Endothelial cell of umbilical vein (primary cell): ENCODE results near the gene SYNE3. TPM values are rescaled to one million over a fixed set of nuclear protein-coding genes. Genes with fewer than 3 reads are reported as not detected.

Experiments used
- Bru-seq: library from RNA; stranded (reverse); fragments of 400-500 nt; gene quantifications from one replicate; lab custom pipeline; 2021; lab: Mats Ljungman, UMichigan
- BruChase-seq, 2 experiments: library from RNA; stranded (reverse); fragments of 400-500 nt; gene quantifications; one replicate each; lab custom pipeline; 2021; lab: Mats Ljungman, UMichigan
- BruUV-seq: library from RNA; stranded (reverse); fragments of 400-500 nt; replicated peaks from 2 replicates; lab custom pipeline; 2021; lab: Mats Ljungman, UMichigan
- CTCF ChIA-PET: fragments of 300-600, 350-600 bp; sonication (Branson Sonifier 250); formaldehyde crosslinking; loops from one replicate; lab custom pipeline; 2021; ENCODE audit warnings: antibody characterized with exemption, inconsistent platforms; lab: Charles Lee
- POLR2A ChIA-PET: fragments of 300-600, 350-600 bp; sonication (Branson Sonifier 250); formaldehyde crosslinking; loops from one replicate; lab custom pipeline; 2021; ENCODE audit warnings: antibody characterized with exemption, inconsistent platforms; lab: Charles Lee
- DNase-seq: peaks from one replicate; pipeline ENCODE4 v3.0.0-alpha.2; 2011; ENCODE audit warnings: low read depth, low spot score
- FAIRE-seq: peaks from 2 replicates; lab custom pipeline; 2011; peaks lifted over from hg19 to GRCh38; lab: Jason Lieb, UNC
- H2AFZ ChIP-seq: 2 replicates; pipeline ENCODE4 v1.6.0; 2012; ENCODE audit warnings: low read depth, low read length, control low read depth, inconsistent platforms
- H3K27ac ChIP-seq: 2 replicates; pipeline ENCODE4 v1.5.1; 2011; ENCODE audit warnings: low read depth, mild to moderate bottlenecking, control low read depth, low read length, moderate library complexity; ENCODE audit not compliant: insufficient read depth
- H3K27me3 ChIP-seq, 2 experiments: 2 replicates each; pipeline versions ENCODE4 v1.6.0 to v1.6.1; 2011; ENCODE audit warnings: low read length in 2 of 2, mixed read lengths in 1 of 2; ENCODE audit not compliant: control insufficient read depth in 2 of 2, insufficient read depth in 2 of 2
- H3K36me3 ChIP-seq, 2 experiments: 2 replicates in 1 of 2; 3 replicates in 1 of 2; pipeline ENCODE4 v1.5.1; 2011; ENCODE audit warnings: low read length in 2 of 2, mild to moderate bottlenecking in 1 of 2, moderate library complexity in 1 of 2; ENCODE audit not compliant: control insufficient read depth in 2 of 2, insufficient read depth in 2 of 2; ENCODE audit errors: extremely low read depth in 1 of 2
- H3K4me1 ChIP-seq: 3 replicates; pipeline ENCODE4 v1.5.1; 2011; ENCODE audit warnings: mild to moderate bottlenecking, low read length; ENCODE audit not compliant: control insufficient read depth, insufficient read depth; ENCODE audit errors: extremely low read depth
- H3K4me2 ChIP-seq: 2 replicates; pipeline ENCODE4 v1.6.1; 2011; ENCODE audit warnings: low read length, control low read depth, mixed read lengths; ENCODE audit not compliant: insufficient read depth
- H3K4me3 ChIP-seq, 3 experiments: fragments of 200-600 bp in 1 of 3; sonication (generic), shearing (Covaris generic) in 1 of 3; replicated peaks in 1 of 3; 2 replicates each; pipeline ENCODE4 v1.5.1; 2011 to 2016; ENCODE audit warnings: control low read depth in 3 of 3, low read length in 3 of 3, mild to moderate bottlenecking in 2 of 3, inconsistent platforms in 1 of 3, low read depth in 1 of 3, moderate library complexity in 1 of 3; ENCODE audit not compliant: insufficient read depth in 1 of 3
- H3K79me2 ChIP-seq: 2 replicates; pipeline ENCODE4 v1.6.0; 2012; ENCODE audit warnings: low read length, inconsistent platforms; ENCODE audit not compliant: control insufficient read depth, insufficient read depth
- H3K9ac ChIP-seq: replicated peaks from 2 replicates; pipeline ENCODE3; 2011; ENCODE audit warnings: low read length, control low read depth; ENCODE audit not compliant: insufficient read depth; ENCODE audit errors: extremely low read depth
- H3K9me1 ChIP-seq: replicated peaks from 3 replicates; pipeline ENCODE4 v1.6.0; 2011; ENCODE audit warnings: mild to moderate bottlenecking, low read length; ENCODE audit not compliant: control insufficient read depth, insufficient read depth; ENCODE audit errors: extremely low read depth
- H3K9me3 ChIP-seq: replicated peaks from 2 replicates; pipeline ENCODE4 v1.5.1; 2012; ENCODE audit warnings: low read length, inconsistent platforms; ENCODE audit not compliant: control insufficient read depth, insufficient read depth
- H4K20me1 ChIP-seq: replicated peaks from 2 replicates; pipeline ENCODE3; 2011; ENCODE audit warnings: mild to moderate bottlenecking, low read length; ENCODE audit not compliant: control insufficient read depth, insufficient read depth; ENCODE audit errors: extremely low read depth
- CTCF ChIP-seq, 2 donors: IDR thresholded peaks; 1 replicate in 1 of 2; 2 replicates in 1 of 2; pipeline ENCODE4 v1.5.1; 2011; ENCODE audit warnings: low read length in 2 of 2, mild to moderate bottlenecking in 2 of 2, moderate library complexity in 2 of 2, control low read depth in 1 of 2, inconsistent platforms in 1 of 2, low read depth in 1 of 2; ENCODE audit not compliant: insufficient read depth in 1 of 2; ENCODE audit errors: extremely low read depth in 1 of 2
- FOS ChIP-seq: IDR thresholded peaks from 2 replicates; pipeline ENCODE4 v1.6.1; 2011; ENCODE audit warnings: mild to moderate bottlenecking, low read length, moderate library complexity, borderline replicate concordance; ENCODE audit not compliant: insufficient read depth
- GATA2 ChIP-seq: IDR thresholded peaks from 2 replicates; pipeline ENCODE4 v1.7.0; 2011; ENCODE audit warnings: low read depth, mild to moderate bottlenecking, moderate library complexity, mixed read lengths, low read length; ENCODE audit not compliant: insufficient read length, insufficient read depth
- JUN ChIP-seq: IDR thresholded peaks from 2 replicates; pipeline ENCODE4 v1.6.1; 2011; ENCODE audit warnings: borderline replicate concordance, low read depth; ENCODE audit not compliant: insufficient read length, insufficient read depth
- MAX ChIP-seq: IDR thresholded peaks from 2 replicates; pipeline ENCODE4 v1.6.1; 2011; ENCODE audit not compliant: insufficient read depth, insufficient read length
- MYC ChIP-seq: IDR thresholded peaks from one replicate; pipeline ENCODE4 v1.6.1; 2011; ENCODE audit warnings: mild to moderate bottlenecking, low read depth, low read length
- POLR2A ChIP-seq: IDR thresholded peaks from 2 replicates; pipeline ENCODE4 v1.6.1; 2012; ENCODE audit warnings: low read depth, mild to moderate bottlenecking, control low read depth, low read length
- POLR2AphosphoS5 ChIP-seq: IDR thresholded peaks from 2 replicates; pipeline ENCODE4 v1.6.1; 2012; ENCODE audit warnings: low read depth, mild to moderate bottlenecking, control low read depth, low read length, moderate library complexity; ENCODE audit not compliant: insufficient read depth
- dilution Hi-C: fragments of 300-500 bp; cut with MboI; formaldehyde crosslinking; loops from one replicate; pipeline ENCODE4 v1.15.0; 2019; ENCODE audit warnings: low sequenced_read_pairs; ENCODE audit not compliant: extremely low pct_ligation_motif_present
- intact Hi-C: fragments of 100-400 bp; cut with micrococcal nuclease; formaldehyde crosslinking; loops from one replicate; pipeline ENCODE4 v1.10.0; 2022
- long read RNA-seq: library from polyadenylated mRNA; stranded (forward); transcript quantifications from one replicate; pipeline ENCODE4 v2.0.0, GENCODE V29; 2021
- polyA minus RNA-seq, 3 experiments: library from RNA; depleted of rRNA, polyadenylated mRNA; stranded (reverse); fragments of >200 nt; gene quantifications; 1 replicate in 1 of 3; 2 replicates in 2 of 3; pipeline ENCODE4 v1.2.3, GENCODE V29; 2011
- polyA plus RNA-seq, 4 experiments: library from polyadenylated mRNA; depleted of rRNA in 3 of 4; stranded (reverse) in 3 of 4; unstranded in 1 of 4; fragments of >200 nt; gene quantifications; 2 replicates each; pipeline versions ENCODE4 v1.2.1 to v1.2.3, GENCODE V29; 2011 to 2012; ENCODE audit warnings: missing spikeins in 1 of 4
- total RNA-seq: library from RNA; stranded (reverse); gene quantifications from 2 replicates; pipeline ENCODE4 v1.2.3, GENCODE V29; 2021

SYNE3 gene
- 18.8 and 19.1 TPM in 2 replicates for total RNA-seq
- 2.6 and 3.0 TPM in 2 replicates for polyA plus RNA-seq
- polyA plus RNA-seq (2011; cell fraction: cytosol; rRNA removed), result 2.8 and 3.1 TPM in 2 replicates
- 11.8 and 12.8 TPM in 2 replicates for polyA plus RNA-seq (2011; cell fraction: nucleus; rRNA removed)
- polyA plus RNA-seq (2012), result 2.7 and 3.3 TPM in 2 replicates
- polyA minus RNA-seq, result 8.7 and 9.0 TPM in 2 replicates
- 0.20 TPM for polyA minus RNA-seq (2011; cell fraction: cytosol; rRNA and poly(A)+ RNA removed)
- polyA minus RNA-seq (2011; cell fraction: nucleus; rRNA and poly(A)+ RNA removed), result 11.5 and 12.4 TPM in 2 replicates
- percentile 61 among the genes with signal in this experiment for Bru-seq, nascent RNA
- BruChase-seq, experiment 1, labeled RNA remaining after a 6-hour chase, result percentile 62 among the genes with signal in this experiment
- BruChase-seq, experiment 2, labeled RNA remaining after a 2-hour chase, result percentile 60 among the genes with signal in this experiment
- long read RNA-seq, partial matches to known transcripts, result 1 of 18 reads
- long read RNA-seq, other reads (novel, unspliced or antisense), result 17 of 18 reads

DNA sequence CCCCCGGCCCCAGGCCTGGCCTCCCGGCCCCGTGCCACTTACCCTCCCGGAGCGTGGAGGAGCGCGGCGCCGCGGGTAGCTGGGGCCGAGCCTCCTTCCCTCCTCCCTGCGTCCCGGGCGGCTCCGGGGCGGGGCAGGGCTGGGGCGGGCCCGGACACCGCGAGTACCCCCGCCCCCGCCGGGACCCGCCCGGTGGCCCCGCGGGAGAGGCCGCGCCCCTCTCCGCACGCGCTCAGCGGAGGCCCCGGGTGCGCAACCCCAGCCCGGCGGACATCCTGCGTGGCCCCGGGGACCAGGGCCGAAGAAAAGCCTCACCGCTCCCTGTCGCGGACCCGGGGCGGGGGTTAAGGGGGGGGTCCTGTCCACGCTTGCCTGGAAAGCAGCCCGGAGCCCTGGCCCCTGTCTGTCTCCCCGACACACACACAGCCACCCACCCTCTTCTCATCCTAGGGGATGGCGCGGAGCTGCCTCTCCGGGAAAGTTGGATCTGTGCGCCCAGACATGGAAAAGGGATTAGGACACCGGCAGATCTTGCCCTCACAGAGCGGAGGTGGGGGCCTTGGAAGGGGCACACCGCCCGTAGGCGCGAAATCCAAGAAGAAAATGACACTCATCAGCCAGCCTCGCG is at the start of gene SYNE3:
TSS of gene SYNE3 (minus strand) at position 97 of the 628 bp plus-strand sequence. CDS start 40,829 bp downstream, outside the sequence.
- dilution Hi-C loops, result no loop called here
- Histone ChIP-seq H3K27ac (no peak within 1 kb of the TSS), H4K20me1 (no peaks in the 10 kb centered on the region), H3K4me2 (peak within 1 kb of the TSS; percentile 64), H3K79me2 (no peaks in the 10 kb centered on the region), H3K9me3 (no peaks in the 10 kb centered on the region), H3K4me3 (peak within 1 kb of the TSS; percentile 51 to 58 (median 52)), H3K9me1 (no peaks in the 10 kb centered on the region), H3K9ac (peak within 1 kb of the TSS; percentile 27), H3K27me3 (no peaks in the 10 kb centered on the region), H2AFZ (peak within 1 kb of the TSS; percentile 46), H3K36me3 (no peaks in the 10 kb centered on the region), H3K4me1 (peaks cover 55% of the 10 kb centered on the region)
- POLR2A ChIA-PET, result interaction anchor here (0.6 to 1.0 kb wide), 3 partner anchors 9 to 65 kb away, joined by 3 read pairs; no protein-coding TSS in a partner anchor
- intact Hi-C loops, result loop anchor here (10.0 kb wide), 1 partner anchor 362 kb away; the partner anchor contains the start of gene DICER1
- no peak for DNase-seq
- FAIRE-seq, result no peak
- CTCF ChIA-PET, result interaction anchor here (0.6 to 6.6 kb wide), 12 partner anchors 10 to 90 kb away, joined by 3 to 79 read pairs (median 4); no protein-coding TSS in a partner anchor
- no TSS peak for BruUV-seq
- TF ChIP-seq FOS, result no peak
- TF ChIP-seq CTCF (IDR thresholded peaks at IDR 0.05; ENCODE audit: extremely low read depth in 1 of 2, insufficient read depth in 1 of 2, low read depth in 1 of 2, low read length in 2 of 2), result no peak
- TF ChIP-seq JUN, result no peak
- TF ChIP-seq GATA2, result no peak
- TF ChIP-seq POLR2AphosphoS5, result peak; percentile 13
- no peak for TF ChIP-seq MYC
- TF ChIP-seq MAX, result no peak
- no peak for TF ChIP-seq POLR2A
